H9 (cell line): ENCODE data around the gene NACAD. TPM values are rescaled to one million over a fixed set of nuclear protein-coding genes. Genes with fewer than 3 reads are reported as not detected.
A peak's percentile ranks its signal among the peaks of the same experiment; 100 is the strongest.

Experiments used
- DNase-seq: peaks from one replicate; pipeline ENCODE4 v3.0.0-alpha.2; 2017
- H2AFZ ChIP-seq: one replicate; pipeline ENCODE4 v1.6.1; 2013; ENCODE audit warnings: mild to moderate bottlenecking, low read length, control low read depth, moderate library complexity
- H2AK5ac ChIP-seq: 2 replicates; pipeline ENCODE4 v1.6.1; 2013; ENCODE audit warnings: low read length, control low read depth, mixed read lengths; ENCODE audit not compliant: insufficient read length
- H2BK120ac ChIP-seq: one replicate; pipeline ENCODE4 v1.6.1; 2013; ENCODE audit warnings: low read depth, mild to moderate bottlenecking, low read length, control low read depth, inconsistent platforms; ENCODE audit not compliant: poor library complexity, severe bottlenecking
- H2BK12ac ChIP-seq: 2 replicates; pipeline ENCODE4 v1.6.1; 2013; ENCODE audit warnings: low read length, control low read depth, mixed read lengths, low read depth; ENCODE audit not compliant: insufficient read length
- H2BK15ac ChIP-seq: 2 replicates; pipeline ENCODE4 v1.6.1; 2013; ENCODE audit warnings: low read depth, low read length, control low read depth
- H2BK20ac ChIP-seq: one replicate; pipeline ENCODE4 v1.6.1; 2013; ENCODE audit warnings: low read depth, mild to moderate bottlenecking, low read length, control low read depth, inconsistent platforms; ENCODE audit not compliant: poor library complexity, severe bottlenecking
- H2BK5ac ChIP-seq: 2 replicates; pipeline ENCODE4 v1.6.1; 2013; ENCODE audit warnings: low read length, control low read depth, mixed read lengths; ENCODE audit not compliant: insufficient read length
- H3K14ac ChIP-seq: 2 replicates; pipeline ENCODE4 v1.6.1; 2013; ENCODE audit warnings: low read length, control low read depth; ENCODE audit not compliant: insufficient read depth
- H3K18ac ChIP-seq: 2 replicates; pipeline ENCODE4 v1.6.1; 2013; ENCODE audit warnings: low read depth, mild to moderate bottlenecking, mixed read lengths, low read length, control low read depth; ENCODE audit not compliant: insufficient read length
- H3K23ac ChIP-seq: 2 replicates; pipeline ENCODE4 v1.6.1; 2013; ENCODE audit warnings: low read length, control low read depth, mixed read lengths, low read depth; ENCODE audit not compliant: insufficient read length
- H3K23me2 ChIP-seq: 2 replicates; pipeline ENCODE4 v1.6.1; 2013; ENCODE audit warnings: low read depth, mild to moderate bottlenecking, mixed read lengths, low read length, control low read depth; ENCODE audit not compliant: insufficient read length, poor library complexity, severe bottlenecking
- H3K27ac ChIP-seq: 2 replicates; pipeline ENCODE4 v1.5.1; 2013; ENCODE audit warnings: low read length, control low read depth, mixed read lengths, low read depth; ENCODE audit not compliant: insufficient read length
- H3K27me3 ChIP-seq: 2 replicates; pipeline ENCODE4 v1.6.1; 2013; ENCODE audit warnings: low read length, control low read depth, inconsistent platforms; ENCODE audit not compliant: insufficient read depth
- H3K4ac ChIP-seq: 2 replicates; pipeline ENCODE4 v1.6.1; 2013; ENCODE audit warnings: low read depth, mild to moderate bottlenecking, control low read depth, inconsistent platforms, low read length, moderate library complexity
- H3K4me1 ChIP-seq: 2 replicates; pipeline ENCODE4 v1.6.1; 2013; ENCODE audit warnings: low read length, control low read depth, inconsistent platforms; ENCODE audit not compliant: insufficient read depth
- H3K4me2 ChIP-seq: 2 replicates; pipeline ENCODE4 v1.6.1; 2013; ENCODE audit warnings: low read length, control low read depth, mixed read lengths; ENCODE audit not compliant: insufficient read length, insufficient read depth
- H3K56ac ChIP-seq: 2 replicates; pipeline ENCODE4 v1.6.1; 2013; ENCODE audit warnings: low read depth, mild to moderate bottlenecking, mixed read lengths, low read length, control low read depth; ENCODE audit not compliant: insufficient read length
- H3K79me1 ChIP-seq: 2 replicates; pipeline ENCODE4 v1.6.1; 2013; ENCODE audit warnings: low read depth, mild to moderate bottlenecking, moderate library complexity, low read length, control low read depth, inconsistent platforms; ENCODE audit not compliant: insufficient read depth, poor library complexity, severe bottlenecking
- H3K79me2 ChIP-seq: 2 replicates; pipeline ENCODE4 v1.6.1; 2013; ENCODE audit warnings: low read length, control low read depth, inconsistent platforms; ENCODE audit not compliant: insufficient read depth
- H3K9ac ChIP-seq: 2 replicates; pipeline ENCODE4 v1.6.1; 2013; ENCODE audit warnings: low read length, control low read depth, mixed read lengths; ENCODE audit not compliant: insufficient read length; ENCODE audit errors: extremely low read depth
- H3K9me3 ChIP-seq: one replicate; pipeline ENCODE4 v1.6.1; 2013; ENCODE audit warnings: low read depth, low read length, inconsistent platforms; ENCODE audit not compliant: control insufficient read depth
- H3T11ph ChIP-seq: one replicate; pipeline ENCODE4 v1.6.1; 2013; ENCODE audit warnings: mild to moderate bottlenecking, low read length, control low read depth, inconsistent platforms
- H4K20me1 ChIP-seq: one replicate; pipeline ENCODE4 v1.6.1; 2013; ENCODE audit not compliant: control insufficient read depth, insufficient read length, insufficient read depth
- H4K5ac ChIP-seq: 2 replicates; pipeline ENCODE4 v1.6.1; 2013; ENCODE audit warnings: low read depth, mild to moderate bottlenecking, mixed read lengths, low read length, control low read depth; ENCODE audit not compliant: insufficient read length
- H4K8ac ChIP-seq: replicated peaks from 2 replicates; pipeline ENCODE4 v1.6.1; 2013; ENCODE audit warnings: low read length, control low read depth, mixed read lengths, low read depth; ENCODE audit not compliant: insufficient read length
- H4K91ac ChIP-seq: 2 replicates; pipeline ENCODE4 v1.6.1; 2013; ENCODE audit warnings: low read depth, mild to moderate bottlenecking, moderate library complexity, mixed read lengths, low read length, control low read depth; ENCODE audit not compliant: insufficient read length
- H3K27ac Mint-ChIP-seq, 3 experiments: 2 replicates in 2 of 3; 3 replicates in 1 of 3; pipeline ENCODE4 v1.8.0; 2020 to 2021; ENCODE audit warnings: mixed read lengths in 3 of 3, mild to moderate bottlenecking in 1 of 3, moderate library complexity in 1 of 3
- H3K27me3 Mint-ChIP-seq: 2 replicates; pipeline ENCODE4 v1.8.0; 2021; ENCODE audit warnings: low read depth, mild to moderate bottlenecking, moderate library complexity, mixed read lengths
- H3K36me3 Mint-ChIP-seq, 3 experiments: 2 replicates in 2 of 3; 3 replicates in 1 of 3; pipeline ENCODE4 v1.8.0; 2020 to 2021; ENCODE audit warnings: low read depth in 3 of 3, mixed read lengths in 3 of 3; ENCODE audit not compliant: insufficient read depth in 1 of 3
- H3K4me1 Mint-ChIP-seq, 2 experiments: 2 replicates each; pipeline ENCODE4 v1.8.0; 2020; ENCODE audit warnings: mixed read lengths in 2 of 2
- H3K4me3 Mint-ChIP-seq, 2 experiments: 2 replicates in 1 of 2; 3 replicates in 1 of 2; pipeline ENCODE4 v1.8.0; 2020 to 2021; ENCODE audit warnings: mild to moderate bottlenecking in 2 of 2, mixed read lengths in 2 of 2, moderate library complexity in 1 of 2
- H3K9me3 Mint-ChIP-seq, 2 experiments: 2 replicates in 1 of 2; 3 replicates in 1 of 2; pipeline ENCODE4 v1.8.0; 2020; ENCODE audit warnings: mild to moderate bottlenecking in 2 of 2, mixed read lengths in 2 of 2, moderate library complexity in 1 of 2
- WGBS: extraction: QIAGEN DNeasy Blood & Tissue Kit; methylation state at CpG from one replicate; pipeline ENCODE4 v1.1.7; 2013; ENCODE audit warnings: missing lambda C conversion rate, low lambda C conversion rate, mixed read lengths; ENCODE audit not compliant: insufficient read length; ENCODE audit errors: extremely low coverage; 5-methylcytosine and 5-hydroxymethylcytosine counted together
- total RNA-seq: library from RNA; stranded (reverse); gene quantifications from 2 replicates; pipeline ENCODE4 v1.2.1, GENCODE V29; 2021
- TF ChIP-seq, protein P1 (sequence below): fragments of 200-600 bp; sonication (generic); conservative IDR thresholded peaks from 3 replicates; pipeline ENCODE4 v1.8.0; 2021; ENCODE audit warnings: antibody characterized with exemption, mild to moderate bottlenecking

NACAD gene
- total RNA-seq, 1 experiment from 2014 or later, result 8.0 TPM

DNA sequence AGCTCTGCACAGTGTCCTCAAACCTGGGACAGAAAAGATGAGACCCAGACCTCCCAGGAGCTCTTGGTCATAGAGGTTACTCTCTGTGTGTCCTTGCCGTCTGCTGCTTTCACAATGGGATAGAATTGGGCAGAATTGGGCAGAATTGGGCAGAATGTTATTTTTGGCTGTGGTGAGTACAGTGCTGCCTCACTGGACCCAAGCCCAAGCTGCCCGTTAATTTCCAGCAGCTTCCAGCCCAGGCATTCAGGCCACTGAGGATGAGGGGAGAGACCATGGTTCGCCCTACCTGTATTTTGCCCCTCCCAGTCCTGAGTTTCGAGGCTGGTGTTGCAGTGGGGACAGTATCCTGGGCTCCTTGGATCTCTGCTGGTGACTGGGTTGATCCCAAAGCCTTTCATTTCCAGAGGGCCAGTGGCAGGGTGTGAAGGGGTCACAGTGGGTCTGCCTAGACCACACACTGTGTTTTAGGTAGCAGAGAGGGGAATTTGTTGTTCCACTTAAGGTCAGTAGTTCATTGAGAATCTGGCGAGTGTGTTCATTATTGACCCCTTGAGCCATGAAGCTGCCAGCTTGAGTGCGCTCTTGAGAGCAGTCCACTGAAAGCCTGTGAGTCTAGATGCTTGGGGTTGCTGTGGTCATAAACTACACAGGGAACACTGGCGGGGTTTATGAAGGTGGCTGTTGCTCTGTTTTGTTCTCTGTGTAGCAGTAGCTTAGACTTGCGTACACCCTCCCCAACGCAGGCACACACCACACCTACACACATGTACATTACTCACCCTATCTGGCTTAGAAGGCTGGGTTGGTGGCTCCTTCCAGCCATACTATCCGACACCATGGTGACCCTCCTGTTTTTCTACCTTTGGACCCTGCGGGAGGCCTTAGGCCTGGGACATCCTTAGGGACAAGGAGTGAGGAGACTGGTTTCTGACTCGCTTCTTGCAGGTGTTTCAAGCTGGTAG is 23.5 kb downstream of the NACAD start:
- Mint-ChIP-seq H3K4me1 (no peaks in the 10 kb centered on the region), H3K4me3 (no peak overlapping the region), H3K9me3 (no peaks in the 10 kb centered on the region), H3K27ac (peak overlapping the region in 1 of 3 experiments; percentile 68; a peak in 2 of 7 replicates), H3K27me3 (no peaks in the 10 kb centered on the region), H3K36me3 (peaks cover 0 to 30% (median 29%) of the 10 kb centered on the region in 3 experiments; a peak in 6 of 7 replicates)
- Histone ChIP-seq H3K9ac (no peak overlapping the region), H3K79me2 (no peaks in the 10 kb centered on the region), H2BK15ac (no peak overlapping the region), H3K27ac (no peak overlapping the region), H3K27me3 (no peaks in the 10 kb centered on the region), H2BK5ac (no peak overlapping the region), H4K20me1 (no peaks in the 10 kb centered on the region), H3K9me3 (no peaks in the 10 kb centered on the region), H2BK20ac (no peak overlapping the region), H3K56ac (no peak overlapping the region), H4K91ac (no peak overlapping the region), H3T11ph (no peak overlapping the region), H2BK120ac (no peak overlapping the region), H3K4me2 (no peak overlapping the region), H4K5ac (no peak overlapping the region), H3K4ac (no peak overlapping the region), H3K4me1 (no peaks in the 10 kb centered on the region), H3K18ac (no peak overlapping the region), H3K23me2 (no peaks in the 10 kb centered on the region), H2AK5ac (no peak overlapping the region), H2AFZ (no peak overlapping the region), H3K14ac (no peak overlapping the region), H2BK12ac (no peak overlapping the region), H3K79me1 (no peaks in the 10 kb centered on the region), H3K23ac (no peak overlapping the region), H4K8ac (no peak overlapping the region)
- TF ChIP-seq, protein P1, sequence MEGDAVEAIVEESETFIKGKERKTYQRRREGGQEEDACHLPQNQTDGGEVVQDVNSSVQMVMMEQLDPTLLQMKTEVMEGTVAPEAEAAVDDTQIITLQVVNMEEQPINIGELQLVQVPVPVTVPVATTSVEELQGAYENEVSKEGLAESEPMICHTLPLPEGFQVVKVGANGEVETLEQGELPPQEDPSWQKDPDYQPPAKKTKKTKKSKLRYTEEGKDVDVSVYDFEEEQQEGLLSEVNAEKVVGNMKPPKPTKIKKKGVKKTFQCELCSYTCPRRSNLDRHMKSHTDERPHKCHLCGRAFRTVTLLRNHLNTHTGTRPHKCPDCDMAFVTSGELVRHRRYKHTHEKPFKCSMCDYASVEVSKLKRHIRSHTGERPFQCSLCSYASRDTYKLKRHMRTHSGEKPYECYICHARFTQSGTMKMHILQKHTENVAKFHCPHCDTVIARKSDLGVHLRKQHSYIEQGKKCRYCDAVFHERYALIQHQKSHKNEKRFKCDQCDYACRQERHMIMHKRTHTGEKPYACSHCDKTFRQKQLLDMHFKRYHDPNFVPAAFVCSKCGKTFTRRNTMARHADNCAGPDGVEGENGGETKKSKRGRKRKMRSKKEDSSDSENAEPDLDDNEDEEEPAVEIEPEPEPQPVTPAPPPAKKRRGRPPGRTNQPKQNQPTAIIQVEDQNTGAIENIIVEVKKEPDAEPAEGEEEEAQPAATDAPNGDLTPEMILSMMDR, result no peak
- no peak for DNase-seq
- no CpG with 5 or more reads among the region's 12 CpGs for WGBS
